Effector memory CD8-positive, alpha-beta T cell (primary cell): ENCODE measurements around the gene PDK1.

Source experiments
- ATAC-seq: fragments of 150-1000 bp; cut with Tn5 transposase; replicated peaks from 2 replicates; pipeline ENCODE4 v1.10.0; 2021; ENCODE audit warnings: mild to moderate bottlenecking, moderate library complexity
- DNase-seq, 3 experiments: peaks; one replicate each; pipeline ENCODE4 v3.0.0; 2021
- H3K27ac Mint-ChIP-seq, 2 donors: one replicate each; pipeline ENCODE4 v1.8.0; 2022; ENCODE audit warnings: mild to moderate bottlenecking in 2 of 2, mixed read lengths in 2 of 2, moderate library complexity in 2 of 2
- H3K27me3 Mint-ChIP-seq, 2 donors: one replicate each; pipeline ENCODE4 v1.8.0; 2022; ENCODE audit warnings: mixed read lengths in 2 of 2
- H3K36me3 Mint-ChIP-seq: one replicate; pipeline ENCODE4 v1.8.0; 2022; ENCODE audit warnings: mild to moderate bottlenecking, moderate library complexity, mixed read lengths; ENCODE audit not compliant: insufficient read depth
- H3K4me1 Mint-ChIP-seq, 2 donors: one replicate each; pipeline ENCODE4 v1.8.0; 2022; ENCODE audit warnings: low read depth in 2 of 2, mixed read lengths in 2 of 2
- H3K4me3 Mint-ChIP-seq, 2 donors: one replicate each; pipeline ENCODE4 v1.8.0; 2022; ENCODE audit warnings: mild to moderate bottlenecking in 2 of 2, mixed read lengths in 2 of 2, moderate library complexity in 2 of 2
- H3K9me3 Mint-ChIP-seq, 2 donors: one replicate each; pipeline ENCODE4 v1.8.0; 2022; ENCODE audit warnings: mixed read lengths in 2 of 2

The PDK1 gene

GRCh38 chr2:172643142-172643541 lies 87.3 kb downstream of the PDK1 start:
- no peak for DNase-seq
- no peak overlapping the region for H3K27ac Mint-ChIP-seq

GRCh38 chr2:172647439-172647838 lies 91.5 kb downstream of the PDK1 start:
- ATAC-seq (no peak), DNase-seq (no peak)
- Mint-ChIP-seq H3K9me3 (peaks cover 7 to 14% of the 10 kb centered on the region in 2 donors), H3K4me3 (no peak overlapping the region), H3K36me3 (no peaks in the 10 kb centered on the region), H3K4me1 (no peaks in the 10 kb centered on the region), H3K27me3 (peaks cover 54 to 77% of the 10 kb centered on the region in 2 donors), H3K27ac (no peak overlapping the region)

More at GRCh38 chr2:172643142-172643541, 87.3 kb downstream of the PDK1 start:
- H3K4me1 Mint-ChIP-seq = no peaks in the 10 kb centered on the region
- H3K27me3 Mint-ChIP-seq = peaks cover 27 to 45% of the 10 kb centered on the region in 2 donors
- no peaks in the 10 kb centered on the region for H3K36me3 Mint-ChIP-seq
- H3K4me3 Mint-ChIP-seq = no peak overlapping the region
- no peak for ATAC-seq
- peaks cover 0 to 5% of the 10 kb centered on the region in 2 donors for H3K9me3 Mint-ChIP-seq

- Mint-ChIP-seq H3K9me3 (peaks cover 17 to 20% of the 10 kb centered on the region in 2 donors), H3K4me1 (no peaks in the 10 kb centered on the region)
These were observed 99.4 kb downstream of the PDK1 start for GRCh38 chr2:172655091-172655837.

GRCh38 chr2:172655838-172656573 lies 100.1 kb downstream of the PDK1 start:
- peaks cover 17 to 18% of the 10 kb centered on the region in 2 donors for H3K9me3 Mint-ChIP-seq
- H3K27me3 Mint-ChIP-seq = peaks cover 24 to 36% of the 10 kb centered on the region in 2 donors
- no peak overlapping the region for H3K27ac Mint-ChIP-seq
- no peak overlapping the region for H3K4me3 Mint-ChIP-seq
- DNase-seq = no peak
- no peak for ATAC-seq
- no peaks in the 10 kb centered on the region for H3K36me3 Mint-ChIP-seq
- H3K4me1 Mint-ChIP-seq = no peaks in the 10 kb centered on the region

More at GRCh38 chr2:172655091-172655837, 99.4 kb downstream of the PDK1 start:
- Mint-ChIP-seq H3K4me3 (no peak overlapping the region), H3K27ac (no peak overlapping the region), H3K36me3 (no peaks in the 10 kb centered on the region), H3K27me3 (peaks cover 25 to 36% of the 10 kb centered on the region in 2 donors)
- DNase-seq (no peak), ATAC-seq (no peak)
